HG03135 (cell line): ENCODE measurements around the gene PLPPR3.
"Not testable (repeated sequence)": the region's sequence is repeated elsewhere in the genome, so short reads cannot be mapped to it uniquely, and the experiment has no call there.

Experiments used
- ATAC-seq: cut with Tn5 transposase; IDR thresholded peaks from one replicate; pipeline ENCODE4 v1.9.1; 2021; ENCODE audit warnings: mild to moderate bottlenecking, moderate library complexity; ENCODE audit not compliant: unreplicated experiment

Gene PLPPR3

DNA sequence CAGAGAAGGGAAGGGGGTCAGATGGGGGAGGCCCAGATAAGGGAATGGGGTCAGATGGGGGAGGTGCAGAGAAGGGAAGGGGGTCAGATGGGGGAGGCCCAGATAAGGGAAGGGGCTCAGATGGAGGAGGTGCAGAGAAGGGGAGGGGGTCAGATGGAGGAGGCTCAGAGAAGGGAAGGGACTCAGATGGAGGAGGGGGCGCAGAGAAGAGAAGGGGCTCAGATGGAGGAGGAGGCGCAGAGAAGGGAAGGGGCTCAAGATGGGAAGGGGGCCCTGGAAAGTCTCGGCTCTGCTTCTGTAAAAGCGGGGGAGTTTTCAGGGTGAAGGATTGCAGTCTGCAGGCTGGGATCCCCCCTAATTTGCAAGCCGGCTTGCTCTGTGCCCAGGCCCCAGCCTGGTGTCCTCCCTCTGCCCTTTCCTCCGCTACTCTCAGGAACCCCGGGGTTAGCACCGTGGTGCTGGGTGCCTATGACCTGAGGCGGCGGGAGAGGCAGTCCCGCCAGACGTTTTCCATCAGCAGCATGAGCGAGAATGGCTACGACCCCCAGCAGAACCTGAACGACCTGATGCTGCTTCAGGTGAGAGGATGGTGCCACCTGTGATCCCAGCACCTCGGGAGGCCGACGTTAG, 7.5 kb upstream of the PLPPR3 start:
- ATAC-seq = no peak

DNA sequence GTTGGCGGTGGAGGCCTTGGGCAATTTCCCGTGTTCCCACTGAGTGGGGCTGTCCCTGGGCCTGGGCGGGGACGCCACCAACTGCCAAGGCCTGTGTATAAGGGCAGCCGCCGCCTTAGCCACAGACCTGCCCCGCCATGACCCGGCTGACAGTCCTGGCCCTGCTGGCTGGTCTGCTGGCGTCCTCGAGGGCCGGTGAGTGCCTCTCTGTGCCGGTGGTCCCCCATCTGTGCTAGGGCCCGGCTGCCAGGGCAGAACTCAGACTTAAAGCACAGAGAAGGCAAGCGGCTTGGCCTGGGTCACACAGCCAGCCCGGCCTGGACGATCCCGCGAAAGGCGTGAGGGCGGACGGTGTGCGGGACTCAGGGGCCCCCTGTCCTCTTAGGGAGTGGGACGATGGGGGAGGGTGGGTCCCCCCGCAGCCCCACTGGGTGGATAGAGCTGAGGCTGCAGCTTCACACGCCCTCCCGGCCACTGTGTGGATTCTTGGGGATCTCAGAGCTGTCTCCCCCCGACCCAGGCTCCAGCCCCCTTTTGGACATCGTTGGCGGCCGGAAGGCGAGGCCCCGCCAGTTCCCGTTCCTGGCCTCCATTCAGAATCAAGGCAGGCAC, 6.1 kb upstream of the PLPPR3 start, which contains the start of gene AZU1:
Gene AZU1 (plus strand): TSS at position 128 of the 612 bp plus-strand sequence. CDS start 10 bp downstream, at position 138.
- ATAC-seq = no peak

DNA sequence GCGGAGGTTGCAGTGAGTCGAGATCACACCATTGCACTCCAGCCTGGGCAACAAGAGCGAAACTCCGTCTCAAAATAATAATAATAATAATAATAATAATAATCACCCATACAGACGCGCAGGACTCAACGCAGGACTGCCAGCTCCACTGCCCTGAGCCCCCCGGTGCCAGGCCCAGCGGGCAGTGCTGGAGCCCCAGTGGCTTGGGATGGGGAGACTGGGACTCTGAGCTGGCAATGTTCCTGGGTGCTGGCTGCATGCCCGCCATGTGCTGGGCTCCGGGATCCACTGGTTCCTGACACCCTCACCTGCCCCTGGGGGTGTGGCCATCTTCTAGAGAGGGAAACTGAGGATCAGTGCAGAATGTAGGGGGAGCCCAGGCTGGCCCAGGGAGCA, 5.6 kb upstream of the PLPPR3 start:
- no peak for ATAC-seq

DNA sequence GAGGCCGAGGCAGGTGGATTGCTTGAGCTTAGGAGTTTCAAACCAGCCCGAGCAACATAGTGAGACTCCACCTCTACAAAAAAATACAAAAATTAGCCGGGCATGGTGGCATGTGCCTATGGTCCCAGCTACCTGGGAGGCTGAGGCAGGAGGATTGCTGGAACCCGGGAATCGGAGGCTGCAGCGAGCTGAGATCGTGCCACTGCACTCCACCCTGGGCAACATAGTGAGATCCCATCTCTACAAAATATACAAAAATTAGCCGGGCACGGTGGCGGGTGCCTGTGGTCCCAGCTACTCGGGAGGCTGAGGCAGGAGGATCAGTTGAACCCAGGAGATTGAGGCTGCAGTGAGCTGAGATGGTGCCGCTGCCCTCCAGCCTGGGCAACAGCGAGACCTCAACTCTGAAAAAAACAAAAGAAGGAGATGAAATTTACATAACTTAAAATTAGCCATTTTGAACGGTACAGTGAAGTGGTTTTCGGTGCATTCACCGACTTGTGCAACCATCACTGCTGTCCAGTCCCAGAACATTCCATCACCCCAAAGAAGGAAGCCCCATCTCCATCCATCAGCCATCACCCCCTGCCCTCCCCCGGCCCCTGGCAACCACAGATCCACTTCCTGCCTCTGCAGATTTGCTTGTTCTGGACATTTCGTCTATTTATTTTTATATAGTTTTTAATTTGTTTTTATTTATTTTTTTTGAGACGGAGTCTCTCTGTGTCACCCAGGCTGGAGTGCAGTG, 4.3 kb upstream of the PLPPR3 start:
- ATAC-seq = no peak

GRCh38 chr19:824885-825284, 3.1 kb upstream of the PLPPR3 start:
- no peak for ATAC-seq

DNA sequence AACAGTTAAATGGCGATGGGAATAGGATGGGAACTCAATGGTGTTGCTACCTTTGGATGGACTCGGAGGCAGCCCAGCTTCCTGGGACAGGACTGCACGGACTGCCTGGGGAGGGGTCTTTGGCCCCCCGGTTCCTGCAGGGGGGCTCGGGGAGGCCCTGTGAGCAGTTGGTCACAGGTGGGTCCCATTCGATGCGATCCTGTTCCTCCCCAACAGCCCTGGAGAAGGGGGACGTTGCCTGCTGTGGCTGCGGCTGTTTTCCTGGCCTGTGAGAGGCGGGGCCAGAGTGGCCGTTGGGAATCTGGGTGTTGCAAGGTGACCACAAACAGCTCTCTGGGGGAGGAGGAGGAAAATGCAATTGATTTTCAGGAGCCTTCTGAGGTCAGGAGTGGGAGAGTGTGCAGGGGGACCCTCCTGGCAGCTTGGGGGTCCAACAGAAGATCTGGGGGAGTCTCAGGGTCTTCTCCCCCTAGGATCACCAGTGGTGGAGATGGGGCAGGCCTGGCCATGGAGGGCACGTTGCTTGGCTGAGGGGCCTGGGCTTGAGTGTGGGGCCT, 1.9 kb upstream of the PLPPR3 start:
- ATAC-seq = no peak

DNA sequence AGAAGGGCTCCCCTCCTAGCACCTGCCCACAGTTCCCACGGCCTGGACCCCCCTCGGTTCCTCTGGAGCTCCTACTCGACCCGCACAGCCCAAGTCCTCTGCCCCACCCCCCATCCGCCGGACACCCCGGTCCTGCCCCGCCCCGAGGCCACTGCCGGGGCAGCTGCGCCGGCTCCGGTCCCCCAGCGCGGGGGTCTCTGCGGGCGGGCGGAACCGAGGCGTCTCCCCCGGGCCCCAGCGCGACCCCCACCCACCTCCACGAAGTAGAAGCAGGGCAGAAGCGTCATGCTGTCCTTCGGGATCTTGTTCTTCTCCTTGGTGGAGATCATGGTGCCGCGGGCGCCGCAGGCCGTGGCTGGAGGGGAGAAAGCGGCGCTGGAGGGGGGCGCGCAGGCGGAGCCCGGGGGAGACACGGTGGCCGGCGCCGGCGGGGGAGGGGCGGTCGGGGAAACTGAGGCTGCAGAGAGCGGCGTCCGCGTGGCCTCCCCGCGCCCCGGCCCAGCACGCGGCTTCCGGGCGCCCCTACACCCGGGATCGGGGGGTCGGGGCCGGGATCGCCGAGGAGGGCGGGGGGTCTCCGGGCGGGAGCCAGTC, 427 bp downstream of the PLPPR3 start:
- ATAC-seq = no peak

DNA sequence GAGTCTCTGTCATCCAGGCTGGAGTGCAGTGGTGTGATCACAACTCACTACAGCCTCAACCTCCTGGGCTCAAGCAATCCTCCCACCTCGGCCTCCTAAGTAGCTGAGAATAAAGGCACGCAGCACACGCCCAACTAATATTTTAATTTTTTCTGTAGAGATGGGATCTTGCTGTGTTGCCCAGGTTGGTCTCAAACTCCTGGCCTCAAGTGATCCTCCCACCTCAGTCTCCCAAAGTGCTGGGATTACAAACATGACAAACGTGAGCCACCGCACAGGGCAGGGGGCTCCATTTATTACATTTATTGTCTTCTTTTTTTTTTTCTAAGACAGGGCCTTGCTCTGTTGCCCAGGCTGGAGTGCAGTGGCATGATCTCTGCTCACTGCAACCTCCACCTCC, 1.5 kb downstream of the PLPPR3 start:
- ATAC-seq = not testable (repeated sequence)

DNA sequence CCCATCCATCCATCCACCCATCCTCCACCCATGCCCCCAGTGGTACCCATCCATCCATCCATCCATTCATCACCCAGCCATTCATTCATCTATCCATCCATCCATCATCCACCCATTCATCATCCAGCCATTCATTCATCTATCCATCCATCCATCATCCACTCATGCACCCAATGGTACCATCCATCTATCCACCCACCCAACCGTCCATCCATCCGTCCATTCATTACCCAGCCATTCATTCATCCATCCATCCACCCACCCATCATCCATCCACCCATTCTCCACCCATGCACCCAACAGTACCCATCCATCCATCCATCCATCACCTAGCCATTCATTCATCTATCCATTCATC, 5.3 kb downstream of the PLPPR3 start:
- no peak for ATAC-seq

GRCh38 chr19:815775-816499, 5.8 kb downstream of the PLPPR3 start:
- ATAC-seq = no peak

- no peak for ATAC-seq
Measured at GRCh38 chr19:815079-815774, 6.5 kb downstream of the PLPPR3 start.

GRCh38 chr19:814152-815078, 7.3 kb downstream of the PLPPR3 start:
- ATAC-seq = no peak

GRCh38 chr19:813219-814151, 8.3 kb downstream of the PLPPR3 start:
- no peak for ATAC-seq

DNA sequence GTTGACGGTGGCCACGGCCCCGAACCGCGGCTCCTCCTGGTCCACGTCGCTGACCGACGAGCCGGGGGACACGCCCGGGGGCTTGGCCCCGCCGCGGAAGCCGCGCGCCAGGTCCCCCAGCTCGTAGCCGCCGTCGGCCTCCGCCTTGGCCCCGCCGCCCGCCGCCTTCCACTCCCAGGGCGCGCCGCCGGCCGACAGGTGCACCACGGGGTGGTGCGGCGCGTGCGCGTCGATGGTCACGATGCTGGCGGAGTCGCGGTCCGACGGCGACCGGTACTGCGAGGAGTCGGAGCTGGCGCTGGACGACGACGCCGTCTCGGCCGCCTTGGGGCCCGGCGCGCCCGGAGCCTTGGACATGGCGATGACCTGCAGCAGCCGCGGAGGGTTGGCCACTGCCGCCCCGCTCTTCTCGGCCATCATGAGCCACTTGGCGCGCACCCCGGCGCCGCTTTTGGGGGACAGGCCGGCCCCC, 9.0 kb downstream of the PLPPR3 start:
- ATAC-seq = no peak

- no peak for ATAC-seq
Measured at GRCh38 chr19:812049-812746, 9.6 kb downstream of the PLPPR3 start.

GRCh38 chr19:811506-812048, 10.2 kb downstream of the PLPPR3 start:
- ATAC-seq = no peak

DNA sequence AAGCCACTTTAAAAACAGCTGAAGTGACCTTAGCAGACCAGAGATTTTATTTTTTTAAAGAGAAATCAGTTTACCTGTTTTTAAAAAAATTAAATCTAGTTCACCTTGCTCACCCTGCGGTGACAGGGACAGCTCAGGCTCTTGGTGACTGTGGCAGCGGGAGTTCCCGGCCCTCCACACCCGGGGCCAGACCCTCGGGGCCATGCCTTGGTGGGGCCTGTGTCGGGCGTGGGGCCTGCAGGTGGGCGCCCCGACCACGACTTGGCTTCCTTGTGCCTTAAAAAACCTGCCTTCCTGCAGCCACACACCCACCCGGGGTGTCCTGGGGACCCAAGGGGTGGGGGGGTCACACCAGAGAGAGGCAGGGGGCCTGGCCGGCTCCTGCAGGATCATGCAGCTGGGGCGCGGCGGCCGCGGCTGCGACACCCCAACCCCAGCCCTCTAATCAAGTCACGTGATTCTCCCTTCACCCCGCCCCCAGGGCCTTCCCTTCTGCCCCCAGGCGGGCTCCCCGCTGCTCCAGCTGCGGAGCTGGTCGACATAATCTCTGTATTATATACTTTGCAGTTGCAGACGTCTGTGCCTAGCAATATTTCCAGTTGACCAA, 10.8 kb downstream of the PLPPR3 start:
- ATAC-seq = no peak
